GM18519 (cell line): ENCODE data around the gene CAMK2A.

Experiments used
- ATAC-seq: cut with Tn5 transposase; IDR thresholded peaks from one replicate; pipeline ENCODE4 v1.9.1; 2021; ENCODE audit warnings: mild to moderate bottlenecking, moderate library complexity; ENCODE audit not compliant: unreplicated experiment, low FRiP score

CAMK2A gene

GRCh38 chr5:150178262-150178661 lies 111.3 kb downstream of the CAMK2A start:
- no peak for ATAC-seq

DNA sequence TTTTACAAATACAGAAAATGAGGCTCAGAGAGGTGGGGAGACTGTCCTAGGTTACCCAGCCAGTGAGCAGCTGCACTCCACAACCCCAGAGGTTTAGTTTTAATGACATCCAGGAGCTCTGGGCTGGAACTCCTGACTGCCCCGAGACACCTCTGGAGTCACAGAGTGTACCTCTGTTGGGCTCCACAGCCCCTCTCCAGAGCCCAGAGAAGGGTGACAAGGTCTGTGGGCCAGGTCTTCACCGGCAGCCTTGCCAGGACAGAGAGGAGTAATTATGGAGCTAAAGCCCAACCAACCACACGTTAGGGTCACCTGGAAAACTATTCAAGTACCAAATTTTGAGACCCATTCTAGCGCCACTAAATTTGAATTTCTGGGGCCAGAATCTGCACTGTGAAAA lies 111.9 kb downstream of the CAMK2A start:
- ATAC-seq = no peak

DNA sequence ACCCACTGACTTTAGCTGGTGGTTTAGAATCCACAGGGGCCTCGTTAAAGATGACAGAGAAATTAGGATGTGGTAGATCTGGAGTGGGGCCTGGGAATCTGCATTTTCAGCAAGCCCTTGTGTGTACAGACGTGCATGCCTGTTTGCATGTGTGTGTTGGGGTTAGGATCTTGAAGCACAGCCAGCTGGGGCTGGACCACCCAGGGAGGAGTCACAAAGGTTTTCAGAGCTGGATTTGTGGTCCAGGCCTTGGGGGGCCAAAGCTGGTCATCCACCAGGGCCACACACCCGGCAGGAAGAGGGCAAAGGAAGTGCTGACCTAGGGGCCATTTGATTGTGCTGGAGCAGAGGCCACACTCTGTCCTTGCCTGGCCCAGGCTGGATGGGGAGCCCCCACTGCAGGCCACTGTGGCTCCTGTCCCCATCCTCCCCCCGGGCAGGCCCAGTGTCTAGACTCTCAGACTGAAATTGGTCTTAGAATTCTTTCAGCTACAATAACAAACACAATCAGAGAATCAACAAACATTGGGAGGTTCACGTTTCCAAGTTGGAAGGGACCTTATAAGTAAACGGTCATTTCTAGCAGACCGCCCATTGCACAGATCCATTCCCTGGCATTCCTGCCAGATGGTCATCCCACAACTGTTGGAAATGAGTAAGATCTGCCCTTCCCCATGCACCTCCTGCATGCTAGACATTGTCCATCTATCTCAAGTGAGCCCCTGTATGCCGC lies 112.7 kb downstream of the CAMK2A start:
- no peak for ATAC-seq

DNA sequence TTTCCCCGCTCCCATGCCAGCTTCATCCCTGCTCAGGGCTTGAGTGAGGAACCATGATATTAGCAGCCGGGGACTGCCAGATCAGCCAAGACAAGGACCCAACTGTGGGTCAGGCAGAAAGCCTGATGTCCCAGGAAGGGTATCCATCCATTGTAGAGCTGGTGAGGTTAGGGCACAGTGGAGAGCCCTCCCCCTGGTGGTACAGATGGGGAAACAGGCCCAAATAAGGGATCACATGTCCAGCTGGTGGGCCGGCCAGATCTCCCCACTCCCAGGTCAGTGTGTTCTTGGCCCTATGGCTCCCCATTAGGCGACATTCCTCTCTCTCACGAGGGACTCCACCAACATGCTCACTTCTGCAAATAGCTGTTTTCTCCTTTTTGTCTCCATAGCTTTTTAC lies 114.0 kb downstream of the CAMK2A start:
- ATAC-seq = no peak

DNA sequence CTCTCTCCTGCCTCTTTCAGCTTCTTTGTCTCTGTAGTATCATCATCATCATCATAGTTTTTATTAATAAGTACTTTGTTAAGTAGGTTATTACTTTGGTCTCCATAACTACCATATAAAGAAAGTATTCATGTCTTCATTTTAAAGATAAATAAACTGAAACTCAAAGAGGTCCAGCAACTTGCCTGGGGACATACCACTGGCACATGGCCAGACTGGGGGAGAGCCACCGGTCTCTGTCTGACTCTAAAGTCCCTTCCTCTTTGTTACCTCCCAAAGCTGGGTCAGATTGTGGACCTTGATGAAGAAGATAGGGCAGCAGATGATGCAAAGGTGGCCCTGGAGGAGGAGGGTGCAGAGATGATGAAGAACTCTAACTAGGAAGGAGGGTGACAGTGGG lies 114.5 kb downstream of the CAMK2A start:
- ATAC-seq = no peak

- no peak for ATAC-seq
Measured at GRCh38 chr5:150174285-150174684, 115.3 kb downstream of the CAMK2A start.

DNA sequence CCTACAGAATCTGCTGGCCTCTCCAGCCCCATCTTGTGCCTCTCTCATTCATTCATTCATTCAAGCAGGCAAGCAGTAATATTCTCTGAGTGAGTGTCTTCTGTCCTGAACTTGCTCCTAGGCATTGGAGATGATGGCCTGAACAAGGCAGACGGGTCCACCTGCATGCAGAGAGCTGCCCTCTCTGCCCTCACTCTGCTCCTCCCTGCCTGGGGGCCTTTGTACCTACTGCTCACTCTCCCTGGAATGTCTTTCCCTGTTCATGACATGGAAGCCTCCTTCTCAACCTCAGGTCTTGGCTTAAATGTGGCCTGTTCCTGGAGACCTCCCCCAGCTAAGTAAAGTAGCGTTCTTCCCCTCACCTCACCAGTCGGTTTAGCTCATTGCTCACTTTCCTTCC lies 116.4 kb downstream of the CAMK2A start:
- ATAC-seq = no peak

DNA sequence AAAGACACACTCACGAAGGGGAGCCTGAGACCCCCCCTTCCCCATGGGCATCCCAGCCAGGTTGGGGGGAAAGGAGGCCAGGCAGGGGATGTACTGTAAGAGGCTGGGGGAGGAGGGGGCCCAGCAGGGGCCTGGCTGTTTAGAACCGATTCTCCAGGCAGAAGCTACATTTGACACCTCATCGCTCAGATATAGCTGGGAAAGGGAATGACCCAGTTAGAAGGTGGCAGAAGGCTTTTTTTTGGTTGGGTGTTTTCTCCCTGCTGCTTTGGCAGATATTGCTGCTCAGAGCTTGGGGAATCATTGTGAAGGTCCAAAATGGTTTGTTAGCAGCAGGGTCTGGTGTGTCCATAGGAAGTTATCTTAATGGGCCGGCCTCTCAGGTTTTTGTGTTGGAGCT lies 117.0 kb downstream of the CAMK2A start:
- no peak for ATAC-seq

GRCh38 chr5:150172145-150172544 lies 117.4 kb downstream of the CAMK2A start:
- ATAC-seq = no peak
